Fibroblast of the aortic adventitia (primary cell): ENCODE results near the gene SH3BP1. TPM values are rescaled to one million over a fixed set of nuclear protein-coding genes. Genes with fewer than 3 reads are reported as not detected.

Source experiments
- DNase-seq: peaks from one replicate; pipeline ENCODE4 v3.0.0-alpha.2; 2010; ENCODE audit warnings: low read depth
- H3K4me3 ChIP-seq: 2 replicates; pipeline ENCODE4 v1.5.1; 2011; ENCODE audit warnings: low read depth, mild to moderate bottlenecking, control low read depth, low read length, moderate library complexity
- CTCF ChIP-seq: IDR thresholded peaks from 2 replicates; pipeline ENCODE4 v1.5.1; 2011; ENCODE audit warnings: mild to moderate bottlenecking, low read length, control low read depth, inconsistent platforms; ENCODE audit not compliant: insufficient read depth
- total RNA-seq: library from RNA; depleted of rRNA; stranded (reverse); fragments of >200 nt; gene quantifications from 2 replicates; pipeline ENCODE4 v1.2.3, GENCODE V29; 2012; ENCODE audit warnings: low replicate concordance

SH3BP1 gene
- total RNA-seq, 1 donor, result 4.6 TPM

- DNase-seq, result peak; percentile 99
These were observed 35.8 kb downstream of the SH3BP1 start, which contains the start of gene LGALS1 for GRCh38 chr22:37674951-37675929. Gene LGALS1 (plus strand): TSS chr22:37675636. CDS start chr22:37675703, 67 bp downstream.

GRCh38 chr22:37675930-37676735 lies 36.7 kb downstream of the SH3BP1 start:
- no peak for TF ChIP-seq CTCF
- peak overlapping the region; percentile 72 for H3K4me3 ChIP-seq
- DNase-seq, result no peak

More at GRCh38 chr22:37674951-37675929, 35.8 kb downstream of the SH3BP1 start, which contains the start of gene LGALS1:
- TF ChIP-seq CTCF, result peak; percentile 33
- peak within 1 kb of the TSS; percentile 72 for H3K4me3 ChIP-seq

- peak; percentile 96 for DNase-seq
- TF ChIP-seq CTCF, result no peak
- H3K4me3 ChIP-seq, result peak overlapping the region; percentile 72
These were observed 37.4 kb downstream of the SH3BP1 start for GRCh38 chr22:37676736-37677492.

- H3K4me3 ChIP-seq, result peak overlapping the region; percentile 72
- no peak for TF ChIP-seq CTCF
- no peak for DNase-seq
These were observed 38.1 kb downstream of the SH3BP1 start for GRCh38 chr22:37677493-37677974.

- DNase-seq, result no peak
- peak overlapping the region; percentile 72 for H3K4me3 ChIP-seq
- TF ChIP-seq CTCF, result no peak
These were observed 38.9 kb downstream of the SH3BP1 start for GRCh38 chr22:37678372-37678771.

- no peak for TF ChIP-seq CTCF
- DNase-seq, result no peak
- peak overlapping the region; percentile 5 for H3K4me3 ChIP-seq
These were observed 40.2 kb downstream of the SH3BP1 start for GRCh38 chr22:37679670-37680069.
